ENCODE measurements around the gene TMEM183A.

Gene TMEM183A

DNA sequence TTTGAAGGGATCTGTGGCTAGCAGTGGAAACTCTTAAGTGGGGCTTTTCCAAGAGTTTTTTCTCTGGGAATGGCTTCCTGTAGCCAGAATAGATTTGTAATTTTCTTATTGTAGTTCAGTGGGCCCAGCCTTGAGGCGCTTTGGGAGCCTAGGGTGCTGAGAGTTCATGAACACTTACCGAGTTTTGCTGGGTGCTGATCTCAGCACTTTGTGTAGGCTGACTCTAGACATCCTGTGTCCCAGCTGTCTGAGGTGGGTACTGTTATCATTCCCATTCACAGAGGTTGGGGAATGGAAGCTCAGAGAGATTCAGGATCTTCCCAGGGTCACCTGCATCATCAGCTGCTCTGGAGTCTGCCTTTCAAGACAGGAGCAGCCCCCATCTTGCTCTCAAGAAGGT is 26.1 kb downstream of the TMEM183A start:
- no peak for DNase-seq

DNA sequence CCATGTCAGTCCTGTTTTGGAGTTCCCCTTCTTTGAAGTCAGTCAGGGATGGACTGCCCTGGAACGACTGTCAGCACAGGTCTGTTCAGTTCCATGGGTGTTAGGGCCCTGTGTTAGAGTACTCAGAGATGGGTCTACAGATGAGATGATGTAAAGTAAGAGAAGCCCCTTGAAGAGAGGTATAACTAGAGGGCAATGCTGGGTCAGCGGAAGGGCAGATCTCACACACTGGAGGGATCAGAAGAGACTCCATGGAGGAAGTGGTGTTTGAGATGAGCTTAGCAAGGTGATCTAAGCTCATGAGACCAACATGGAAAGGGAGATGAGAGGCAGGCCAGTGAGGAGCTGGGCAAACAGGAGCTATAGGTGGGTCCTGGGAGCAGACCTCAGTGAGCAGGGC is 26.7 kb downstream of the TMEM183A start:
- DNase-seq: no peak

DNA sequence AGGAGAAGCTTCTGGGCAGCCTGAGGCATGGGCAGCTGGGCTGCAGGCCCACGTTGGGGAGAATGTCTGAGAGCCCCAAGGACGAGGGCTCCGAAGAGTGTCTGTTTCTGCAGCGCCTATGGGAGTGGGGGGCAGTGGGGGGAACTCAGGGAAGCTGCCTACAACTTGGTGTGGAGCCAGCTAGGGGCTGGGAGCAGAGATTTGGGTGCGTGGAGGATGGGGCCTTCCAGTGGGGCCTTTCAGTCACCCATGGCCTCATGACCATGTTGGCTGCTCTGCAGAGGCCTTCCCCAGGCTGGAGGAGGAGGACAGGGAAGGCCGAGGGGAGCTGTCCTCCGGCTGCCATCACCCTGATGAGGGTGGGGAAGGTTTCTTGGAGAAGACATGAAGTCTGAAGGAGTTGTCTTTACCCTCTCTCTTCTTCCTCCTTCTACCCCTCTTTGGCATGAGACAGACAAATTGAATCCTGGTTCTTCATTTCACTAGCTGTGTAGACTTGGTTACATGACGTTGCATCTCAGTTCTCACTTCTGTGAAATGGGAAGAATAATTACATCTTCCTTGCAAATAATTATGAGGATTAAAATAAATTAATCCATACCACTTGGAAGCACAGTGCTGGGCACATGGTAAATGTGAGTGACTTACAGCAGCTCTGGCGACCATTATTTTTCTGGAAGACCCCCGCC is 27.4 kb downstream of the TMEM183A start:
- no peak for DNase-seq

DNA sequence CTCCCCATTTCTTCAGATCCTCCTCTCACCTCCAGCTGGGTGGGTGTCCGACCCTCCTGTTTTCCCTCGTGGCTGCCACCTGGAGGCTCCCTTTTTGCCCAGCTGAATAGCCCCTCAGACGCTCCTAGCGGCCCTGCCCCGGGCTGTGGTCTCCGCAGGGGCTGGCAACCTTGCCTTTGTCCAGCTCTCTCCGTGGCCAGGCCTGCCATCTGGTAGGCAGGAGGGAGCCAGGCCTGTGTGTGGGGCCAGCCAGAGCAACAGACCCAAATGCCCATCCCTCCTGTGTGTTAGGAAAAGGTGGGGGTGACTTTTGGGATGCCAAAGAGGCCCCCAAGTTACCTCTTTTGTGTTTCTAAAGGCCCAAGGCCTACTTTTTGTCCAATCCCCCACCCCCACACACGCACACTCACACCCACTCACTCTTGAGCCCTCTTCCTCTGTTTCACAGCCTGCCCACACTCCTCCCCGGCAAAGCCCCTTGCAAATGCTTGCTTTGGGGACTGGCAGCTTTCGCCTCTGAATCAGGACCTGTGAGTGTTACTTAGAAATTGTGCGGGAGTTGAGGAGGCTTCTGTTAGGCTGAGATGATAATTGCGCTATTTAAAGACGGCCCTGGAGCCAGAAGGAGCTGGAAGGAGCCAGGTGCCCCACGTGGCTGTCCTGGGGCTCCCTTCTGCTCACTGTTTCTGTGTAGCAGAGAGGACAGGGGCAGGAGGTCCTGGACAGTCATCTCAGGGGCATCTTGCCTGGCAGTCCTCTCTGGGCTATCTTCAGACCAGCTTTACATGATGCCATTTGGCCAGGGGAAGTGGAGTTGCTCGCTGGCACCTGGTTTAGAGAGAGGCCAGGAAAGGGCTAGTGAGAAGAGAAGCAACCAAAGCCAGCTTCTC is 28.2 kb downstream of the TMEM183A start:
- no peak for DNase-seq

DNA sequence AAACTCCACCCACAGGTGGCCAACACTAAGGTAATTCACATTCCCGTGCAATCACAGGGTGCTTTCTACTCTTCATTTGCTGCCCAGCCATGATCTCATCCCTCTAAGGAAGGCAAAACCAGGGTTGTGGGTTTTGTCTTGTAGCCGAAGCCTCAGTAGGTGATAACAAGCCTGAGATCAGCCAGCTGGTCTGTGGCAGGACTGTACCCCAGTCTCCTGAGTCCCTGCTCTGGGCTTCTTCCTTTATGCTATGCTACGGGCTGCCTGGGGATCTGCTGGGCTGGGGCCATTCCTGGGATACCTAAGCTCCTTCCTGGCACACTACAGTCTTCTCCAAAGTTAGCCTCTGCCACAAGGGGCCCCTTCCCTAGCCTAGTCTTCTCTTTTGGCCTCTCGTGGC is 29.0 kb downstream of the TMEM183A start:
- no peak for DNase-seq

DNA sequence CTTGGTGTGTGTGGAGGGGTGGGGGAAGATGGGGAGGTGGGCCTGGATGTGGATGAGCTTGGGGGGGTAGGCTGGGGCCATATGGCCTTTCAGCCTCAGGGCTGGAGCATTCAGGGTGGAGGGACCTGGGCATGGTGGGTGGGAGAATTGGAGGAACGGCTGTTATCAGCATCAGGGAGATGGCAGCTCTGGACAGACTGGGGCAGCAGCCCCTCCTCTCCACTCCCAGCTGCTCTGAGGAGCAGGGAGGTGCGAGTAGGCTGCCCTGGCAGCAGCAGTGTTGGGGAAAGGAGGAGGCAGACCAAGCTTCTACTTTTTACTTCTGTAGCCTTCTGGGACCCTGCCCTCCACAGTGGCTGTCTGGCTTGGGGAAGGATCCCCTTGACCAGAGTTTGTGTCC is 29.4 kb downstream of the TMEM183A start:
- DNase-seq: no peak

DNA sequence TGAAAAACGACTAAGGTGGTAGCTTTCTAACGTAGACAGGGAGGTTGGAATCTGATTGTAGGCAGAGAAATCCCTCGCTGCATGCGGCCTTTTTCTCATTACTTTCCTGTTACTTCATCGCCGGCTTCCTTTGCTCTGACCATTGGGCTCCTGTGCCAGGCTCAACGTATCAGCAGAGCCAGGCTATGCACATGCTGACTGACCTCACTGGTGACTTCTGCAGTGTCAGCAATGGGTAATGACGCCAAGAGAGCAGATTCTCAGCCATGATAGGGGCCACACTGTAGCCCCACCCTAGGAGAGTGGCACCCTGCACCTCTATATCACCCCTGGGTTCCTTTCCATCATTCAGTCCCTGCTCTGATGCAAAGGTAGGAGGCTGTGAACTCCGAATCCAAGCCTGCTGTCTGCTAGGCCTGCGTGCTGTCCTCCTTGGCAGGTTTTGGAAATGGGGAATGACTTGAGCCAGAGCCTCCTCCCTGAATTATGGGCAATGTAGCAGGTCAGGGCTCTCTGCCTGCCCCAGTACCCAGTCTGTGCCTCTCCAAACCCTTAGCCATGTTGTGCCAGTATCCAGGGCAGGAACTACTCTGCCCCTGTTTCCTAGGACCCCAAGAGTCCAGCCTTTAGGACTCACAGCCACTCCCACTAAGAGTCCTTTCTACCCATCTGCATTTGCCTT is 30.5 kb downstream of the TMEM183A start:
- no peak for DNase-seq

DNA sequence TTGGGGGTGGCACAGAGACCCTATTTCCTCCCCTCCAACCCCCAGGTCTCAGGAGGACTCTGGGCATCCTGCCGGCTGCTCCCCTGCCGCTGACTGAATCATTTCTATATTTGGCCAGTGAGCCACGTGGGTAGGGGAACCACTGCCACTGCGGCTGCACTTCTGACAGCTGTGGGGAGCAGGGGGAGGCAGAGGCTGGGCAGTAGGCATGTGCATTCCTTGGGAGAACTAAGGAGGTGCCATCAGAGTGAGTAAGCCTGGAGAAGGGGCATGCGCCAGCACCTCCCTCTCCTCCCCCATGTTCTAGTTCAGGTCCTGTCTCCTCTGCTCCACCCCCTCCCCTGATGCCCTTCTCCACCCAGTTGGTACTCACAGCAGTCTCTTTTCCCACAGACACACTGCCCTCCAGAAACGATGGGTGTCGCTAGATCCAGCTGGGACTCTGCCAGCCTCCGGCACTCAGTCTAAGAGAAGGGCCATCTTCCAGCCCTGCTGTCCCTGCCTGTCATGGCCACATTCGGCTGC is 31.1 kb downstream of the TMEM183A start:
- no peak for DNase-seq

DNA sequence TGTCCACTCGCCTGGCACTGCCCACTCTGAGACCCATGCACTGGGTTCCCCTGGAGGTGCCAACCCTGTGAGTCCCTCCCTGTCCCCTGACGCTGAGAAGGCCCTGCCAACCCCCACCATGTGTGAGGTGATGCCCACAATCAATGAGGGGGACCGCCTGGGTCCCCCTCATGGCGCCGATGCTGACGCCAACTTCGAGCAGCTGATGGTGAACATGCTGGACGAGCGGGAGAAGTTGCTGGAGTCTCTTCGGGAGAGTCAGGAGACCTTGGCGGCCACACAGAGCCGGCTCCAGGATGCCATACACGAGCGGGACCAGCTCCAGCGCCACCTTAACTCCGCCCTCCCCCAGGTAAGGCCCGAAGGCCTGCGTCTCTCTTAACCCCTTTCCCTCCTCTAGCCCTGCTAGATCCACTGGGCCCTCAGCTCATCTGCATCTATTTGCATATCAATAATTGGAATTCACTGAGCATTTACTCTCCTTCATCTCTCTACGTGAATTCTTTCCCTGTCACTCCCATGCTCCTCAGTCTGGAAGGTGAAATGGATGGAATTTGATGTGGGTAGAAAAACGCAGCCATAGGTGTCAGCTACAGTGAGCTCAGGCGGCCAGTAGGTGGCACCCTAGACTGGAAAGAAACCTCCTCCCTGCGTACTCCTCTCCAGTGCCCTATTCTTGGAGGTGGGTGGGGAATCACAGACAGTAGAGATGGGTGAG is 31.9 kb downstream of the TMEM183A start:
- peak; percentile 67 to 84 for DNase-seq

DNA sequence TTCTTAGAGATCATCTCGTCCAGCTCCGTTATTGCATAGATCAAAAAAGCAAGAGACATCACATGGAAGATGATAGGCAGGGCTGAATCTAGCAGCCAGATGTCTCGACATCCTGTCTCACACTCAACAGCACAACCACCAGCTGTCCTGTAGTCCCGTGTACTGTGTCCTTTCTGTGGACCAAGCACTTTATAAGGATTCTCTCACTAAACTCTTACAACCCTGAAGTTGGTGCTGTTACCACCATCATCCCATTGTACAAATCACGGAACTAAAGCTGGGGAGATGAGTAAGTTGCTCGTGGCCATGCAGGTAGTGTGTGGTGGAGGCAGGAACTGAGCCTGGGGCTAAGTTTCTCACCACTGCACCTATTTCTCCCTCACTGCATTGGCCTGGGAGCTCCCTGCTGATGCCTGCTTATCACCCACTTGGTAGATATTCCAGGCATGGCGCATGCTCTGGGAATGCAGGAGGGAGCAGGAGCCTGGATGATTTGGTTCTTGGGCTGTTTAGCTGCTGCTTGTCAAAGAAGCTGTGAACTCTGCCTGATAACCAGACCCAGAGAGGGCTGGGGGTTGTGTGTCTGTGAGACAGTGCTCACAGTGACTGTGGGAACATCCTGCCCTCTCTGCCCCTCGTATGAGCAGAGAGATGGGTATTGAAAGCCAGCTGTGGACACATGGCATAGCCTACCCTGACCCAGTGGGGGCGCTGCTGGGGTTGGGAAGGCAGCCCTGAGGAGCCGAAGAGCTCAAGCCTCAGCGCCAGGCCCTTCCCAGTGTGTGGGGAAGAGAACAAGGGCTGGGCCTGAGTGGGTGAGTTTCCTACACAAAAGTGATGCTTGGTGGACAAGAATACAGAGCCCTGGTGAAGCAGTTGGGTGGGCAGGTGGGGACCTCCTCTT is 32.7 kb downstream of the TMEM183A start:
- DNase-seq: peak; percentile 41 to 54

DNA sequence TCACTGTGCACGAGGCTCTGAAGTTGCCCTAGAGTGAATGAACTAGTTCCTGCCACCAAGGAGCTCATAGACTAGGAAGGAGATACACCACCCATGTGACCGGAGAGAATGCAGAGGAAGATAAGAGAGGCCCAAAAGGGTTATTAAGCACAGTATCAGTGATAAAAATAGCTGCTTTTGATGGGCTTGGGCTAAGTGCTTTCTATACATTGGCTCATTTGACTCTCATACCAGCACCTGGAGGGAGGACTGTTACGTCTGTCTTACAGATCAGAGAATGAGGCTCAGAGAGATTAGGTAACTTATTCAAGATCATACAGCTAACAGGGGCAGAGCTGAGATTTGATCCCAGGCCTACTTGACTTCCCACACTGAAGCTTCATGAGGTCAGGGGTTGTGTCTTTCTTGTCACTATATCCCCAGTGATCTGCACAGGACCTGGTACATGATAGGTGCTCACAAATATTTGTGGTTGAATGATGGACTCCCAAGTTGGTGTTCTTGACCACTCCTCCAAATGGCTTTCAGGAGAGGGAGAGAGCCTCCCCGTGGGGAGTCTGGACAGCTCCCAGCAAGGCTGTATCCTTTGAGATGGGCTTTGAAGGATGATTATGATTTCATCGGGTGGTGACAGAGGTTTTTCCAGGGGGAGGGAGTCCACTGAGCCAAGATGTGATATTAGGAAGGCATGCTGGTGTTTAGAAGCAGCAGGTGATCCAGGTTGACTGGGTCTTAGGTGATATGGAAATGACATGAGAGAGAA is 33.5 kb downstream of the TMEM183A start:
- no peak for DNase-seq

DNA sequence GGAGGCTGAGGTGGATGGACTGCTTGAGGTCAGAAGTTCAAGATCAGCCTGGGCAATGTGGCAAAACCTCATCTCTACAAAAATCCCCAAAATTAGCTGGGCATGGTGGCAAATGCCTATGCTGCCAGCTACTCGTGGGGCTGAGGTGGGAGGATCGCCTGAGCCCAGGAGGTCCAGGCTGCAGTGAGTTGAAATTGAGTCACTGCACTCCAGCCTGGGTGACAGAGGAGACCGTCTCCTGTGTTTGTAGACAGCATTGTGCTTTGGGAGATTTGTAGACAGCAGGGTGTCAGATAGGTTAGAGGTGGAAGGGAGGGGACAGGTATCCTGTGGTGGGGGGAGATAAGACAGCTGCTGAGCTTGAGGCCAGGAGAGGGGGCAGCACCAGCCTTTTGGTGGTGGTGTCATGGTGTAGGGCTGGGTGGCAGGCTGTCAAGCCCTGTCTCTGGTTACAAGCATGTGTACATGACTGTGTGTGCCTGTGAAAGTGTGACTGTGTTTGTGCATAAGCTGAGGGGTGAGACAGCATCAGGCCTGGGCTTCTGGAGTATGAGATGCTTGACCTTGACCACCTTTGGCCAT is 34.3 kb downstream of the TMEM183A start:
- DNase-seq: no peak

DNA sequence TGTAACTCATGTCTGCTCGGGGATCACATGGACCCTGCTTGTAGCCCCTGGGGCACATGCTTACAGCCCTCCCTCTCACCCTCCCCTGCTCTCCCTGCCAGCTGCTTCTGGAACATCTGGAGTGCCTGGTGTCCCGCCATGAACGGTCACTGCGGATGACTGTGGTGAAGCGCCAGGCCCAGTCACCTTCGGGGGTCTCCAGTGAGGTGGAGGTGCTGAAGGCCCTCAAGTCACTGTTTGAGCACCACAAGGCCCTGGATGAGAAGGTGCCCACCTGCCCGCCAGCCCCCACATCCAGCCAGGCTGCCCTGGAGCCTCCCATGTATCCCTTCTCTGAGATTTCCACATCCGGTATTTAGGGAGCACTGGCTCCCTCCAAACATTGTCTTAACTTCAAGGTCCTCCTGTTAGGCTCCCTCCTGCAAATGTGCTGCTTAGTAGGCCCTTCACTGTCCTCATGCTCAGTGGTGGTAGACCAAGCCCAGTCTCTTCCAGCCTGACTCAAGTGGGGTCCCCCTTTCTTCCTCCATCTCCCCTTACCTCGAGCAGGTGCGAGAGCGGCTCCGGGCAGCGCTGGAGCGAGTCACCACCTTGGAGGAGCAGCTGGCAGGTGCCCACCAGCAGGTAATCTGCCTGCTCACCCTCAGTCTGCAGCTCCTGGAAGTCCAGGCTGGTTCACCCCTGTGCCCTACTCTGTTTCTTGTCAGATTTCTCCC is 36.8 kb downstream of the TMEM183A start:
- DNase-seq: no peak

DNA sequence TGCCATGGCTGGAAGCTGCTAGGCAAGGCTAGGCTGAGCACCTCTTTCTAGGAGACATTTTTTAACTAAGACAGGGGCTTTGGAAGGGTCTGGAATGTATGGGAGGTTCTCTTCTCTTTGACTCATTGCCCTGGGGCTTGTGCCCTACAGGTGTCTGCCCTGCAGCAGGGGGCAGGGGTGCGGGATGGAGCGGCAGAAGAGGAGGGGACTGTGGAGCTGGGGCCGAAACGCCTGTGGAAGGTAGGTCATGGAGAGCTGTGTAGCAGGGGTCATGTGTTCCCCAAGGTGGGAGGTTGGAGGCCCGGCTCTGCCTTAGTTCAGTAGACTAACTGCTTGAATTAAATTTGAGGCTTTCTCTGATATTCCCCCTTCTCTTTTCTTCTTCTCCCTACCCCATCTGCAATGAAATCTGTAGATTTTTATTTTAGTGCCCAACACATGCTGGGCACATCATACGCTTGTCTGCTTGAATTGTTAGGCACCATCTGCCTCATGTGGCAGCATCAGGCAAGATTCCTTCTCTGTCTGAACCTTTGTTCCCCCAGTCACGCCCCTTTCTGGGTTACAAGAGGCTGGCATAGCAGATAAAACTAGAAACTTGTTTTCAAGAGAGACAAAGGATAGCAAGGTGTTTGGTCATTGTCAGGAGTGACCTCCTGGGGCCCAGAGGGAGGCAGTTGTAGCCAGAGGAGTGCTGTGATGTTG is 37.5 kb downstream of the TMEM183A start:
- DNase-seq: no peak

DNA sequence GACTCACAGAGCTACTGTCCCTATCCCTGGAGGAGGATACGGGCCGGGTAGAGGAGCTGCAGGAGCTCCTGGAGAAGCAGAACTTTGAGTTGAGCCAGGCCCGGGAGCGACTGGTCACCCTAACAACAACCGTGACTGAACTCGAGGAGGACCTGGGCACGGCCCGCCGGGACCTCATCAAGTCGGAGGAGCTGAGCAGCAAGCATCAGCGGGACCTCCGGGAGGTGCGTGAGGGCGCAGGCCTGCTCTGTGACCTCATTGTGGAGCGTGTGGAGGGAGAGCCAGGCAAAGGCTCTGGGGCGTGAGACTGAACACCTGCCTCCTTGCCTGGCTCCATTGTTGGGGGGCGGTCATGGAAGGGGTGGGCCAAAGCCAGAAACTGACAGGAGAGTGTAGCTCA is 38.2 kb downstream of the TMEM183A start:
- no peak for DNase-seq

DNA sequence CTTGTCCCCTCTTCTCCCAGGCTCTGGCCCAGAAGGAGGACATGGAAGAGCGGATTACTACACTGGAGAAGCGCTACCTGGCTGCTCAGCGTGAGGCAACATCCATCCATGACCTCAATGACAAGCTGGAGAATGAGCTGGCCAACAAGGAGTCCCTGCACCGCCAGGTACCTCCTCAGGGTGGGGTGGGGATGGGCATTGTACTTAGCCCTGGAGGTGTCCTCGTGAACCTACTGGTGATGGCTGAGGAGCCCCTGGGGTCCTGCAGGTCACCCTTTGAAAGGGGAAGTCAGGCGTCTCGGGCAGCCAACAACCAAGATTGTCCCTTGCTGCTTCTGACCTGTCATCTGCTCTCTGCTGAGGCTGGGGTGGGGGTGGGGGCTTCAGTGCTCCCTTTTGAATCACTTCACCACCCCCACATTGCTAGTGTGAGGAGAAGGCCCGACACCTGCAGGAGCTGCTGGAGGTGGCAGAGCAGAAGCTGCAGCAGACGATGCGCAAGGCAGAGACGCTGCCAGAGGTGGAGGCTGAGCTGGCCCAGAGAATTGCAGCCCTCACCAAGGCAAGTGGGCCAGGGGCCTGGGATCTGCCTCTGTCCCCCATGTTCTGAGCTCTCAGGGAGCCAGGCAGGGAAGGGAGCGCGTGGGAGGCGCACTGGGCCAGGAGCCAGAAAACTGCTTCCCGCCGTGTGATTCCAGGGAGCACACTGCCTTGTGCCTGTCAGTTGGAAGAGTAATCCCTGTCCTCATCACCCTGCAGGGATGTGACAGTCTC is 38.8 kb downstream of the TMEM183A start:
- no peak for DNase-seq

DNA sequence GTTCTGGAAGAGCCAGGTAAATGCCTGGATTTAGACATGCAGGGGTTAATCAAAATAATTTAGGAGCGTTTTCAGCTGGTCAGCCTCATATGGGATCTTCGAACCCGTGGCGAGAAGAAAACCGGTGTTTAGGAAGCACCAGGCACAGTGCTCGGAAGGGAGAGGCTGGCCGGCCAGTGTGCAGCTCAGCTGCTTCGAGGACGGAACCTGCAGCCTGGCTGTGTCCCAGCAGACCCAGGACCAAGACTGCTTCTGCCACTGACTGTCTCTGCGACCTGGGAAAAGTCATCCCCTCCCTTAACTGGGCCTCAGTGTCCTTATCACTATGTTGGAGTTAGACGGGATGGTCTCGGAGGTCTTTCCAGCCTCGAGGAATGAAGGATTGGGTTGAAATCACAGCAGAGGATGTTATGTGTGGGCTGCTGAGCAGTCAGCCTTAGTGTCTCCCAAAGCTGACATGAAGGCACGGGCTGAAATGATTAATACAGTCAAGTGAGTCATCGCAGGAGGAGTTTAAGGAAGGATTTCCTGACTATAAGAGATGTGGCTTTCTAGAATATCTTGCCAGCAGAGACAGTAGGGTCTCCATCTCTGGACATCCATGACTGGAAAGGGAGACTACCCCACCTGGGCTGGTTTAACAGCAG is 39.9 kb downstream of the TMEM183A start:
- DNase-seq: no peak

DNA sequence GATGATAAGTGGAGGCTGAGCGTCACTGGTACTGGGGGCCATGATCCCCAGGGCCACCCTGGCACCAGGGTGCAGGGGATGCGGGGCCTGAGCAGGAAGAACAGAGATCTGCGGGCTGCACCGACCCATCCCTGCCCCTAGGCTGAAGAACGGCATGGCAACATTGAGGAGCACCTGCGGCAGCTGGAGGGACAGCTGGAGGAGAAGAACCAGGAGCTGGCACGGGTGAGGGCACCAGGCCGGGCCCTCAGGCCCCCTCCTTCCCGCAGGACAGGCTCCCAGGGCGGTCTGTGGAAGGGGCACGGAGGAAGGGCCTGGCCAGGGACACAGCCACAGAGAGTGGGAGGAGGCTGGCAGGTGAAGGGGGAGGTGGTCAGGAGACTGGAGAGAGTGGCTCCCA is 40.9 kb downstream of the TMEM183A start:
- DNase-seq: no peak

All from NCI-H2081 (cell line).